PC-3 (cell line): ENCODE data around the gene MAP1LC3B. TPM values are rescaled to one million over a fixed set of nuclear protein-coding genes. Genes with fewer than 3 reads are reported as not detected.

ENCODE experiments used
- ATAC-seq: fragments of 200-7000 bp; cut with Tn5 transposase; 2 replicates; pipeline ENCODE4 v1.9.1; 2020; ENCODE audit warnings: mild to moderate bottlenecking, moderate library complexity
- BruUV-seq: library from RNA; stranded (reverse); fragments of 400-500 nt; replicated peaks from 2 replicates; lab custom pipeline; 2021; lab: Mats Ljungman, UMichigan
- CTCF ChIA-PET: fragments of 300-600 bp; sonication (Branson Sonifier 250); formaldehyde crosslinking; loops from one replicate; lab custom pipeline; 2022; ENCODE audit warnings: antibody characterized with exemption; lab: Charles Lee
- POLR2A ChIA-PET: fragments of 300-600 bp; sonication (Branson Sonifier 250); formaldehyde crosslinking; loops from one replicate; lab custom pipeline; 2022; ENCODE audit warnings: antibody characterized with exemption; ENCODE audit not compliant: unreplicated experiment; lab: Charles Lee
- DNase-seq: peaks from one replicate; pipeline ENCODE4 v3.0.0-alpha.2; 2015
- H2AFZ ChIP-seq: fragments of 300-600 bp; sonication (generic); 2 replicates; pipeline ENCODE4 v1.6.0; 2016; ENCODE audit warnings: antibody characterized with exemption, low read length
- H3F3A ChIP-seq: fragments of 300-600 bp; sonication (generic); one replicate; pipeline ENCODE4 v1.6.0; 2017; ENCODE audit warnings: antibody characterized with exemption, low read length, control low read depth, mild to moderate bottlenecking; ENCODE audit not compliant: unreplicated experiment
- H3K27ac ChIP-seq: fragments of 300-600 bp; sonication (generic); 2 replicates; pipeline ENCODE4 v1.5.1; 2016; ENCODE audit warnings: mild to moderate bottlenecking, low read length
- H3K27me3 ChIP-seq: fragments of 300-600 bp; sonication (generic); 2 replicates; pipeline ENCODE4 v1.6.1; 2016; ENCODE audit warnings: low read length, mixed read lengths
- H3K36me3 ChIP-seq: fragments of 300-600 bp; sonication (generic); 2 replicates; pipeline ENCODE4 v1.6.1; 2016; ENCODE audit warnings: low read depth, mixed run types, low read length, mixed read lengths
- H3K4me1 ChIP-seq: fragments of 300-600 bp; sonication (generic); 2 replicates; pipeline ENCODE4 v1.5.1; 2016; ENCODE audit warnings: low read length; ENCODE audit not compliant: insufficient read depth
- H3K4me2 ChIP-seq: fragments of 300-600 bp; sonication (generic); 2 replicates; pipeline ENCODE4 v1.6.0; 2016; ENCODE audit warnings: low read length
- H3K4me3 ChIP-seq: fragments of 300-600 bp; sonication (generic); 2 replicates; pipeline ENCODE4 v1.5.1; 2016; ENCODE audit warnings: mild to moderate bottlenecking, low read length, mixed read lengths
- H3K79me2 ChIP-seq: fragments of 300-600 bp; sonication (generic); 2 replicates; pipeline ENCODE4 v1.6.1; 2017; ENCODE audit warnings: low read length, mixed read lengths
- H3K9ac ChIP-seq: fragments of 300-600 bp; sonication (generic); 2 replicates; pipeline ENCODE4 v1.6.0; 2016; ENCODE audit warnings: mild to moderate bottlenecking, low read length
- H3K9me2 ChIP-seq: fragments of 300-600 bp; sonication (generic); replicated peaks from 2 replicates; pipeline ENCODE4 v1.6.1; 2016; ENCODE audit warnings: mixed run types, low read length, mixed read lengths
- H3K9me3 ChIP-seq: fragments of 300-600 bp; sonication (generic); 2 replicates; pipeline ENCODE4 v1.6.1; 2016; ENCODE audit warnings: low read length, mixed read lengths
- H4K20me1 ChIP-seq: fragments of 300-600 bp; sonication (generic); 2 replicates; pipeline ENCODE4 v1.6.1; 2016; ENCODE audit warnings: low read length, mixed read lengths
- CTCF ChIP-seq: fragments of 300-600 bp; sonication (generic); conservative IDR thresholded peaks from 2 replicates; pipeline ENCODE4 v1.5.1; 2017; ENCODE audit warnings: antibody characterized with exemption, low read depth, mild to moderate bottlenecking, low read length
- EZH2 ChIP-seq: fragments of 300-600 bp; sonication (generic); IDR thresholded peaks from one replicate; pipeline ENCODE4 v1.6.1; 2017; ENCODE audit warnings: antibody characterized with exemption, mild to moderate bottlenecking, low read length; ENCODE audit not compliant: unreplicated experiment
- EZH2phosphoT487 ChIP-seq: fragments of 300-600 bp; sonication (generic); IDR thresholded peaks from 2 replicates; pipeline ENCODE4 v1.6.1; 2018; ENCODE audit warnings: mild to moderate bottlenecking, antibody characterized with exemption, low read length, borderline replicate concordance
- intact Hi-C: fragments of 100-400 bp; cut with micrococcal nuclease; formaldehyde crosslinking; loops from 2 replicates; pipeline ENCODE4 v1.9.0; 2023
- total RNA-seq: library from RNA; depleted of rRNA; stranded (reverse); fragments of >200 nt; gene quantifications from 2 replicates; pipeline ENCODE4 v1.2.3, GENCODE V29; 2014

Gene MAP1LC3B
- total RNA-seq, 1 experiment from 2014 or later, result 11.9 TPM

- no peak for ATAC-seq
These were observed 1.4 kb upstream of the MAP1LC3B start for GRCh38 chr16:87390641-87391323.

GRCh38 chr16:87391324-87391949 is 699 bp upstream of the MAP1LC3B start:
- intact Hi-C loops, result loop anchor here (5.0 kb wide), 1 partner anchor 74 kb away; the partner anchor contains the start of gene C16orf95
- peak overlapping the region; percentile 65 for H2AFZ ChIP-seq

More at GRCh38 chr16:87390641-87391323, 1.4 kb upstream of the MAP1LC3B start:
- TF ChIP-seq EZH2 (no peak), EZH2phosphoT487 (no peak), CTCF (no peak)
- no peak overlapping the region for H3K27ac ChIP-seq
- H3K4me2 ChIP-seq, result 0 out of 2 replicates have a peak overlapping the region, but pooled peaks have one; percentile 90
- CTCF ChIA-PET, result no interaction called here
- BruUV-seq, result no TSS peak
- H3K9ac ChIP-seq, result no peak overlapping the region
- no peaks in the 10 kb centered on the region for H3K9me3 ChIP-seq
- no peaks in the 10 kb centered on the region for H3F3A ChIP-seq
- POLR2A ChIA-PET, result no interaction called here
- no peaks in the 10 kb centered on the region for H3K36me3 ChIP-seq
- H3K9me2 ChIP-seq, result no peaks in the 10 kb centered on the region
- no peak overlapping the region for H2AFZ ChIP-seq
- H3K4me3 ChIP-seq, result peak overlapping the region; percentile 96; the same call in 1 of the 2 replicates
- DNase-seq, result no peak
- intact Hi-C loops, result loop anchor here (5.0 kb wide), 1 partner anchor 73 kb away; the partner anchor contains the start of gene C16orf95
- peaks cover 18% of the 10 kb centered on the region; the same call in 1 of the 2 replicates for H4K20me1 ChIP-seq
- peaks cover 31% of the 10 kb centered on the region for H3K79me2 ChIP-seq
- no peaks in the 10 kb centered on the region for H3K27me3 ChIP-seq
- peaks cover 29% of the 10 kb centered on the region for H3K4me1 ChIP-seq

More at GRCh38 chr16:87391324-87391949, 699 bp upstream of the MAP1LC3B start:
- ATAC-seq (no peak; the same call in 1 of the 2 replicates), DNase-seq (no peak)
- Histone ChIP-seq H3K36me3 (no peaks in the 10 kb centered on the region), H3K4me3 (peak overlapping the region; percentile 96), H3K9me2 (no peaks in the 10 kb centered on the region), H3K27me3 (no peaks in the 10 kb centered on the region), H4K20me1 (peaks cover 18% of the 10 kb centered on the region; the same call in 1 of the 2 replicates), H3K9me3 (no peaks in the 10 kb centered on the region), H3K4me1 (peaks cover 29% of the 10 kb centered on the region), H3K27ac (peak overlapping the region; percentile 59), H3F3A (no peaks in the 10 kb centered on the region), H3K9ac (peak overlapping the region; percentile 78), H3K79me2 (peaks cover 36% of the 10 kb centered on the region), H3K4me2 (peak overlapping the region; percentile 90)
- TF ChIP-seq EZH2phosphoT487 (no peak), EZH2 (no peak), CTCF (no peak)
- TSS peak; percentile 61 for BruUV-seq
- POLR2A ChIA-PET, result no interaction called here
- CTCF ChIA-PET, result no interaction called here
